Lung (tissue), 12 donors: ENCODE results near the gene FAM131C. TPM values are rescaled to one million over a fixed set of nuclear protein-coding genes. Genes with fewer than 3 reads are reported as not detected.
"Not testable (repeated sequence)": the region's sequence is repeated elsewhere in the genome, so short reads cannot be mapped to it uniquely, and the experiment has no call there.

ENCODE experiments used
- ATAC-seq: fragments of 200-7000 bp; cut with Tn5 transposase; one replicate; pipeline ENCODE4 v1.9.1; 2020; ENCODE audit warnings: moderate number of reproducible peaks; ENCODE audit not compliant: insufficient read depth, low FRiP score
- DNase-seq, 3 donors: peaks; one replicate each; pipeline ENCODE4 v3.0.0-alpha.2; 2013 to 2017
- H3K27ac ChIP-seq, 2 donors: one replicate each; pipeline ENCODE4 v1.5.1; 2013; ENCODE audit warnings: mild to moderate bottlenecking in 2 of 2, moderate library complexity in 2 of 2, control low read depth in 1 of 2, inconsistent platforms in 1 of 2, low read depth in 1 of 2, low read length in 1 of 2
- H3K27me3 ChIP-seq, 3 donors: one replicate each; pipeline ENCODE4 v1.5.1; 2013; ENCODE audit warnings: low read length in 2 of 3; ENCODE audit not compliant: control insufficient read depth in 3 of 3, insufficient read depth in 3 of 3
- H3K36me3 ChIP-seq, 4 donors: one replicate each; pipeline ENCODE4 v1.5.1; 2013; ENCODE audit warnings: low read length in 4 of 4, mild to moderate bottlenecking in 1 of 4, moderate library complexity in 1 of 4; ENCODE audit not compliant: control insufficient read depth in 4 of 4, insufficient read depth in 4 of 4
- H3K4me1 ChIP-seq, 5 donors: one replicate each; pipeline ENCODE4 v1.5.1; 2013; ENCODE audit warnings: low read length in 5 of 5, mild to moderate bottlenecking in 2 of 5, moderate library complexity in 1 of 5; ENCODE audit not compliant: control insufficient read depth in 5 of 5, insufficient read depth in 5 of 5
- H3K4me3 ChIP-seq: one replicate; pipeline ENCODE4 v1.5.1; 2013; ENCODE audit warnings: mild to moderate bottlenecking, control low read depth, moderate library complexity
- H3K9ac ChIP-seq, 2 donors: one replicate each; pipeline ENCODE4 v1.5.1; 2013; ENCODE audit warnings: low read length in 2 of 2, control low read depth in 1 of 2; ENCODE audit not compliant: insufficient read depth in 1 of 2
- H3K9me3 ChIP-seq, 4 donors: one replicate each; pipeline ENCODE4 v1.5.1; 2013; ENCODE audit warnings: low read length in 3 of 4, mild to moderate bottlenecking in 1 of 4, moderate library complexity in 1 of 4; ENCODE audit not compliant: control insufficient read depth in 4 of 4, insufficient read depth in 3 of 4
- WGBS, 2 donors: extraction: QIAGEN DNeasy Blood & Tissue Kit; methylation state at CpG; one replicate each; pipeline ENCODE4 v1.1.7; 2013; 5-methylcytosine and 5-hydroxymethylcytosine counted together
- polyA plus RNA-seq, 2 donors: library from polyadenylated mRNA; stranded (reverse); fragments of 200-250 nt; gene quantifications; one replicate each; pipeline ENCODE4 v1.2.1, GENCODE V29; 2013
- total RNA-seq, 2 donors: library from RNA; depleted of rRNA in 1 of 2; stranded (reverse); fragments of >200 nt in 1 of 2; gene quantifications; one replicate each; pipeline ENCODE4 v1.2.1, GENCODE V29; 2014 to 2021
- TF ChIP-seq, protein P1 (sequence below): IDR thresholded peaks from 2 replicates; pipeline ENCODE4 v1.5.1; 2012; ENCODE audit warnings: mild to moderate bottlenecking; ENCODE audit errors: control extremely low read depth, extremely low read depth
- donor health status: control.
- donor health status: control.
- donor health status: Bipolar disorder and iron deficiency.
- donor health status: healthy.
- donor health status: DM: yes; HTN: yes; CAD: no.

FAM131C gene
- total and polyA plus RNA-seq, 4 donors, result not detected

DNA sequence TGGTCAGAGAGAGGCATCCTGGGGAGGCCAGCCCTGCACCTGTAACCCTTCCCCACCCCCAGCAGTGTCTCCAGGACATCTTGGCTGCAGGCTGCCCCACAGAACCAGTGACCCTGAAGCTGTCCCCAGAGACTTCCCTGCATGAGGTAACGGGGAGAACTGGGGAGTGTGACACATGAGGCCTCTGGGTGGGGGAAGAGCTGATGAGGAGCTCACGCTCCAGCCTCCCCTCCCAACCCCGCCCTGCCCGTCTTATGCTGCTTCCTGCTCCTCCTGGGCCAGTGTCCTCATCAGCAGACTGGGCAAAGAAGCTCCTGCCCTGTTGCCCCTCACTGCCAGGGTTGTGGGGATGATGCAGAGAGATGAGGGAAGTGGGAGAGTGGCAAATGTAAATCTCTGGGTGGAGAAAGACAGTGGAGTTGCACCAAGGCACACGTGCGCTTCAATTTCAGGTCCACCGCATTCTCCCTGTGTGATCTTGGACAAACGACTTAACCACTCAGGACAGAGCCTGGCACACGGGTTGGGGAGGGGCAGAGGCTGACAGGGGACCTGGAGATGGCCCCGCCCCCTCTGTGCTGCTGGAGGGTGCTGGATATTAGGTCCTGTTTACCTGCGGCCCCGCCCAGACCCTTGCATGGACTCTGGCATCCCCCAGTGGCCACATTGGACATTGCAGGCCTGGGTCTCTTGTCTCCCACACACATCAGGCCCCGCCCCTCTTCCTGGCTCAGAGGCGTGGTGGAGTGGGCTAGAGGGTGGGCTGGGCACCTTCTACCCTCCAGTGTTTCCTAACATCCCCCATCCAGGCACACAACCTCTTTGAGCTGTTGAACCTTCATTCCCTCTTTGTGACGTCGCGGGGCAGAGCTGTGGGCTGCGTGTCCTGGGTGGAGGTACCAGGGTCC lies 17.6 kb downstream of the FAM131C start:
- WGBS, 2 donors, result 32 to 37% methylated on average over 17 to 18 of the region's 18 CpGs
- ATAC-seq (peak; percentile 78), DNase-seq (peak; percentile 79 to 88 (median 83))
- Histone ChIP-seq H3K36me3 (no peaks in the 10 kb centered on the region), H3K9ac (no peak overlapping the region), H3K4me3 (no peak overlapping the region), H3K4me1 (no peaks in the 10 kb centered on the region), H3K27ac (no peak overlapping the region), H3K27me3 (no peaks in the 10 kb centered on the region), H3K9me3 (no peaks in the 10 kb centered on the region)
- TF ChIP-seq, protein P1, sequence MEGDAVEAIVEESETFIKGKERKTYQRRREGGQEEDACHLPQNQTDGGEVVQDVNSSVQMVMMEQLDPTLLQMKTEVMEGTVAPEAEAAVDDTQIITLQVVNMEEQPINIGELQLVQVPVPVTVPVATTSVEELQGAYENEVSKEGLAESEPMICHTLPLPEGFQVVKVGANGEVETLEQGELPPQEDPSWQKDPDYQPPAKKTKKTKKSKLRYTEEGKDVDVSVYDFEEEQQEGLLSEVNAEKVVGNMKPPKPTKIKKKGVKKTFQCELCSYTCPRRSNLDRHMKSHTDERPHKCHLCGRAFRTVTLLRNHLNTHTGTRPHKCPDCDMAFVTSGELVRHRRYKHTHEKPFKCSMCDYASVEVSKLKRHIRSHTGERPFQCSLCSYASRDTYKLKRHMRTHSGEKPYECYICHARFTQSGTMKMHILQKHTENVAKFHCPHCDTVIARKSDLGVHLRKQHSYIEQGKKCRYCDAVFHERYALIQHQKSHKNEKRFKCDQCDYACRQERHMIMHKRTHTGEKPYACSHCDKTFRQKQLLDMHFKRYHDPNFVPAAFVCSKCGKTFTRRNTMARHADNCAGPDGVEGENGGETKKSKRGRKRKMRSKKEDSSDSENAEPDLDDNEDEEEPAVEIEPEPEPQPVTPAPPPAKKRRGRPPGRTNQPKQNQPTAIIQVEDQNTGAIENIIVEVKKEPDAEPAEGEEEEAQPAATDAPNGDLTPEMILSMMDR, result peak; percentile 91

DNA sequence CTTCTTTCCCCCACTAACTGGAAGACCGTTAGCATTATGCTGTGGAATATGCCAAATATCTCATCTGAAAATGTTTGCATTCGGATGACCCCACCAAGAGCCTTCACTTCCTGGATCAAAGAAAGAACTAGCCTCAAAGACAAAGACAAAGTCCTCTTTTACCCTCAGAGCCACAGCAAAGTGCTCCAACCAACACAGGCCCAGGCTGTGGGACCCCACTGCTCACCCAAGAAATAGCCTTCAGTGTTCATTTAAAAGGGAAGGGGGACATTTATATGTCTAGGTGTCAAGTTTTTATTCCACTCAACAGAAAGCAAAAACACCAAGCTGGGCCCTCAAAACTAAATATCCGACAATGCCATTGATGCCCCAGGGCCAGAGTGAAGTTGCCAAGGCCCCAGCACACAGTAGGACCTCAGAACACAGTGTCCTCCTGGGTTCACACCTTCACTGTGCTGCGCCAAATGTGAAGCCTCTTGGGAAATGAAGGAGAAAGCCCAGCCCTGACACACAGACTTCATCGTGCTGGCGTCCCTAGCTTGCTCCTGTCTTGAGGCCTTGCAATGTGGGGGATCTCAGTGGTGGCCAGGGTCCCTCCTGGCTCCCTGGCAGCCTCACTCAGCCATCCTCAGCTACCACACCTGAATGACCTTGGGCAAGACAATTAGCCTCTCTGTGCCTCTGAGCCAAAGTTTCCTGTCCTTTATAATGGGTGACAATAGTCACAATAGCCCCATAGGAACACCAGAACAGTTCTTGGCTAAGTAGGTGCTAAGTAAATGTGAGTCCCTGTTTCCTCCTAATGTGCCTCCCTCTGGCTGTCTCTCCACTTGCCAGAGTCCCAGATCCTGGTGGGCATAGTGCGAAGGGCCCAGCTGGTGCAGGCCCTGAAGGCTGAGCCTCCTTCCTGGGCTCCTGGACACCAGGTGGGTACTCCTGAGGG lies 18.6 kb downstream of the FAM131C start:
- 80 to 86% methylated on average over 7 of the region's 7 CpGs for WGBS, 2 donors
- no peak overlapping the region for H3K27ac ChIP-seq
- no peak for ATAC-seq

DNA sequence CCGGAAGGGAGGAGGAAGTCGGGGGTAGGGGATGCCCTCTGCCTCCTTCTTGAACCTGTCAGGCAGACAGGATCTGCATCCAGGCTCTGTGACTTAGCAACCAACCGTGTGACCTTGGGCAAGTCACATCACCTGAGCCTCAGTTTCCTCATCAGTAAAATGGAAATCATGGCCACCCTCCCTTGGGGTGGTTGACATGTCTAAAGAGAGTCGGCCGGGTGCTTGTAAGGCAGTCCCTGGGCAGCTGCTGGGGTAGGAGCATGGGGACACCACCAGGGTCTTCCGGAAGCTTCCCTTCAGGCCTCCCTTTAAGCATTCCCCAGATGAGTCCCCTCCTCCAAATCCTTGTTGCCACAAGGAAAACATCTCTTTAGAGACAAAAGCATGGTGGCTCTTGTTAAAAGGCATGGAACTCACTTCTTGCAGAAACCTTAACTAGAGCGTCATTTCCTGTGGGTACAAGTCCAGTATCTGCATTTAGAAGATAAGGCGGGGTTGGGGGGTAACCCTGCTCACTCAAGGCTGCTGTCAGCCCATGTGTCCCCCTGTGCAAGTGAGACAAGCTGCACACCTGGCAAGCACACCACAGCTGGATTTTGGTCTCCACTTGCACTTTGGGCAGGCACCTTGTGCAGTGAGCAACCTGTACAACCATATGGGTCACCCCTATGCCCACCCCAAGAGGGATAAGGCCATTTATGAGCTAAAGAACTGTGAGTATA lies 19.5 kb downstream of the FAM131C start:
- Histone ChIP-seq H3K36me3 (no peaks in the 10 kb centered on the region), H3K27me3 (no peaks in the 10 kb centered on the region), H3K9ac (no peak overlapping the region), H3K27ac (no peak overlapping the region), H3K4me3 (no peak overlapping the region), H3K9me3 (no peaks in the 10 kb centered on the region), H3K4me1 (peaks cover 0 to 3% (median 0%) of the 10 kb centered on the region in 5 donors)
- 56 to 82% methylated on average over 6 to 8 of the region's 8 CpGs for WGBS, 2 donors
- DNase-seq (no peak), ATAC-seq (no peak)
- TF ChIP-seq, protein P1, result no peak

More for the DNA sequence above, 18.6 kb downstream of the FAM131C start:
- no peak overlapping the region for H3K4me3 ChIP-seq
- no peaks in the 10 kb centered on the region for H3K4me1 ChIP-seq
- H3K27me3 ChIP-seq, result no peaks in the 10 kb centered on the region
- H3K36me3 ChIP-seq, result no peaks in the 10 kb centered on the region
- no peak overlapping the region for H3K9ac ChIP-seq
- TF ChIP-seq, protein P1, result no peak
- H3K9me3 ChIP-seq, result no peaks in the 10 kb centered on the region
- DNase-seq, result no peak

DNA sequence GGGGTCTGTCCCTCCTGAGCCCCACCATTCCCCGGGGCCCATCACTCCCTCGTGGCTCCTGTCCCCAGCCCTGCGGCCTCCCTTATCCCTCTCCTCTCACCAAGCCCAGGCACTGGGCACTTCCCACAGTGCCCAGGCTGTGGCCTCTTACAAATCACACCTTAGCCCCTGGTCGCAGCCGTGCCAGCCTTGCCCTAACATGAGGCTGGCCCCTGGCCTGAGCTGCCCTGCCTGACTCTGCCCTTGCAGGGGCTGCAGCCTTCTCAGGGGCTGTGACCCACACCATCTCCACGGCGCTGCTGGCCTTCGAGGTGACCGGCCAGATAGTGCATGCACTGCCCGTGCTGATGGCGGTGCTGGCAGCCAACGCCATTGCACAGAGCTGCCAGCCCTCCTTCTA lies 21.5 kb downstream of the FAM131C start:
- H3K36me3 ChIP-seq, H3K4me1 ChIP-seq, H3K27me3 ChIP-seq, H3K9ac ChIP-seq, H3K4me3 ChIP-seq, H3K27ac ChIP-seq, DNase-seq, ATAC-seq, H3K9me3 ChIP-seq: not testable (repeated sequence)
- WGBS, 2 donors, result 91% methylated on average over 12 of the region's 12 CpGs
